Neural crest cell (in vitro differentiated cells): ENCODE data around the gene TCF7L1. TPM values are rescaled to one million over a fixed set of nuclear protein-coding genes. Genes with fewer than 3 reads are reported as not detected.
"Not testable (repeated sequence)": the region's sequence is repeated elsewhere in the genome, so short reads cannot be mapped to it uniquely, and the experiment has no call there.

Source experiments
- DNase-seq: peaks from one replicate; pipeline ENCODE4 v3.0.0; 2021; ENCODE audit warnings: low read depth, mixed read lengths, low spot score
- H3K27ac Mint-ChIP-seq: one replicate; pipeline ENCODE4 v1.8.0; 2021; ENCODE audit warnings: mild to moderate bottlenecking, mixed read lengths; ENCODE audit not compliant: unreplicated experiment
- H3K27me3 Mint-ChIP-seq: 2 replicates; pipeline ENCODE4 v1.8.0; 2021; ENCODE audit warnings: low read depth, mild to moderate bottlenecking, mixed read lengths
- H3K36me3 Mint-ChIP-seq: 2 replicates; pipeline ENCODE4 v1.8.0; 2021; ENCODE audit warnings: low read depth, mild to moderate bottlenecking, mixed read lengths
- H3K4me1 Mint-ChIP-seq: 2 replicates; pipeline ENCODE4 v1.8.0; 2021; ENCODE audit warnings: mixed read lengths
- H3K4me3 Mint-ChIP-seq: one replicate; pipeline ENCODE4 v1.8.0; 2021; ENCODE audit warnings: mild to moderate bottlenecking, mixed read lengths
- H3K9me3 Mint-ChIP-seq: 2 replicates; pipeline ENCODE4 v1.8.0; 2021; ENCODE audit warnings: mixed read lengths
- CTCF ChIP-seq: fragments of 200-600 bp; sonication (generic); conservative IDR thresholded peaks from 2 replicates; pipeline ENCODE4 v1.5.0; 2021; ENCODE audit warnings: antibody characterized with exemption, mild to moderate bottlenecking
- total RNA-seq: library from RNA; stranded (reverse); gene quantifications from 2 replicates; pipeline ENCODE4 v1.2.1, GENCODE V29; 2021

Gene TCF7L1
- total RNA-seq, 1 donor from 2014 or later, result 40.3 TPM

DNA sequence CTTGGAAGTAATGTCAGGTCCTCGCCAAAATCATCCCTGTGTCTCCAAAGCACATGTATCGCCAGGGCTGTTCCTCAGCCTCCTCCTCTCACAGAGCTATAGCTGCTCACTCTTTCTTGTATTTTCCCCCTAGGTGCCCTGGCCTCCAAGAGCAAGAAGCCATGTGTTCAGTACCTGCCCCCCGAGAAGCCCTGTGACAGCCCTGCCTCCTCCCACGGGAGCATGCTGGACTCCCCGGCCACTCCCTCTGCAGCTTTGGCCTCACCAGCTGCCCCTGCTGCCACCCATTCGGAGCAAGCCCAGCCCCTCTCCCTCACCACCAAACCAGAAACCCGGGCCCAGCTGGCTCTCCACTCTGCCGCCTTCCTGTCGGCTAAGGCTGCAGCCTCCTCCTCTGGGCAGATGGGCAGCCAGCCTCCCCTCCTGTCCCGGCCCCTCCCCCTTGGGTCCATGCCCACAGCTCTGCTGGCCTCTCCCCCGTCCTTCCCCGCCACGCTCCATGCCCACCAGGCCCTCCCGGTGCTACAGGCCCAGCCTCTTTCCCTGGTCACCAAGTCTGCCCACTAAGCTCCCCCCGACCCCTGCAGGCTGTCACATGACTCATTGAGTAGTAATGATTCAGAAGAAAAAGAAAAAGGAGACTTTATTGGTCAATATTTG lies 175.8 kb downstream of the TCF7L1 start:
- TF ChIP-seq CTCF, result no peak
- Mint-ChIP-seq H3K9me3 (no peaks in the 10 kb centered on the region), H3K27me3 (no peaks in the 10 kb centered on the region), H3K4me3 (no peak overlapping the region), H3K27ac (peak overlapping the region; percentile 90), H3K36me3 (no peaks in the 10 kb centered on the region), H3K4me1 (peaks cover 4% of the 10 kb centered on the region)
- no peak for DNase-seq

DNA sequence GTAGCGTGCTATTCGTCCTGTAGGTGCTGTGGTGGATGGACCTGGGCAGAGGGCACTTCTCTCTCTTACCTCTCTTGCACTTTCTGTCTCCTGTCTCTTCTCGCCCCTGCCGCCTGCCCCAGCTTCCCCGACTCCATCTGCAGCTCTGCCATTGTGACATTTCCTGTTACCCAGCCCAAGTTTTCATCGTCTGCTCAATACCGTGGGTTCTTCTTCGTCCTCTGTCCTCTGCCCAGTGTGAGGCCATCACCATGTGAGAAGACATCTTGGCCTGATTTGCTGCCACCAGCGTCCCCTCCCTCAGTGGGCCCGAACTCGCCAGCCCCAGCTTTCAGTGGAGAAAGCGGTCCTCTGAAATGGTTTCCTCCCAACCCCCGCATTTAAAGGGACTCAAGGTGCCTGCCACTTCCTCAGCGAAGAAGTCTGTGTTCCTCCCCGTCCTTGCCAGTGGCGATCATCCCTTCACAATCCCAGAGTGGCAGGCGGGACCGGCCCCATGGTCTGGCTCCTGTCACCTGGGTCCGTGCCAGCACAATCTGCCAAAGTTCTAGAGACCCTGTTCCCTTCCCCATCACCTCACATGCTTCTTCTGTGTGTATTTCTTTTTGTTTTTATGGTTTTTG lies 176.6 kb downstream of the TCF7L1 start:
- no peak for TF ChIP-seq CTCF
- DNase-seq, result no peak
- Mint-ChIP-seq H3K4me3 (no peak overlapping the region), H3K27me3 (no peaks in the 10 kb centered on the region), H3K36me3 (no peaks in the 10 kb centered on the region), H3K27ac (peak overlapping the region; percentile 10), H3K4me1 (peaks cover 4% of the 10 kb centered on the region), H3K9me3 (no peaks in the 10 kb centered on the region)

GRCh38 chr2:85310330-85310729 lies 177.1 kb downstream of the TCF7L1 start:
- DNase-seq, result no peak
- no peaks in the 10 kb centered on the region for H3K27me3 Mint-ChIP-seq
- TF ChIP-seq CTCF, result no peak
- no peak overlapping the region for H3K4me3 Mint-ChIP-seq
- peaks cover 4% of the 10 kb centered on the region for H3K4me1 Mint-ChIP-seq
- H3K27ac Mint-ChIP-seq, result peak overlapping the region; percentile 10
- H3K36me3 Mint-ChIP-seq, result no peaks in the 10 kb centered on the region
- H3K9me3 Mint-ChIP-seq, result no peaks in the 10 kb centered on the region

DNA sequence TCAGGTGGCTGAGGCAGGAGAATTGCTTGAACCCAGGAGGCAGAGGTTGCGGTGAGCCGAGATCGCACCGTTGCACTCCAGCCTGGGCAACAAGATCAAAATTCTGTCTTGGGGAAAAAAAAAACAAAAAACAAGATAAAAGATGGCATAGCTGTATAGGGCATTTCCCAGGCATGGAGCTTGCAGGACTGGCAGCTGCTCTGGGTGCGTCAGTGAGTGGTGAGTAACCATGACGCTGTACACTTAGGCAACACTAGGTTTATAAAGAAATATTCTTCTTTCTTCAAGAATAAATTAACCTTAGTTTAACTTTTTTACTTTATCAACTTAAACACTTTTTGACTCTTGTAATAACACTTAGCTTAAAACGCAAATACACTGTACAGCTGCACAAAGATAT lies 179.2 kb downstream of the TCF7L1 start:
- H3K27ac Mint-ChIP-seq, result no peak overlapping the region
- H3K36me3 Mint-ChIP-seq, result peaks cover 5% of the 10 kb centered on the region
- peaks cover 4% of the 10 kb centered on the region for H3K4me1 Mint-ChIP-seq
- no peaks in the 10 kb centered on the region for H3K9me3 Mint-ChIP-seq
- H3K4me3 Mint-ChIP-seq, result no peak overlapping the region
- no peaks in the 10 kb centered on the region for H3K27me3 Mint-ChIP-seq
- TF ChIP-seq CTCF, result no peak
- no peak for DNase-seq

GRCh38 chr2:85314884-85315242 lies 181.7 kb downstream of the TCF7L1 start:
- no peaks in the 10 kb centered on the region for H3K27me3 Mint-ChIP-seq
- no peaks in the 10 kb centered on the region for H3K9me3 Mint-ChIP-seq
- peak overlapping the region; percentile 12 for H3K27ac Mint-ChIP-seq
- H3K36me3 Mint-ChIP-seq, result peaks cover 15% of the 10 kb centered on the region
- H3K4me3 Mint-ChIP-seq, result no peak overlapping the region
- DNase-seq, result no peak
- peaks cover 9% of the 10 kb centered on the region for H3K4me1 Mint-ChIP-seq
- no peak for TF ChIP-seq CTCF

- not testable (repeated sequence) for H3K27me3 Mint-ChIP-seq, H3K4me1 Mint-ChIP-seq, H3K27ac Mint-ChIP-seq, H3K9me3 Mint-ChIP-seq, H3K4me3 Mint-ChIP-seq, DNase-seq
- H3K36me3 Mint-ChIP-seq, result peaks cover 25% of the 10 kb centered on the region
These were observed 182.7 kb downstream of the TCF7L1 start for GRCh38 chr2:85315921-85316320.
